Pons (tissue), 1 donor: ENCODE results near the gene EHMT1.
"Not testable (repeated sequence)": the region's sequence is repeated elsewhere in the genome, so short reads cannot be mapped to it uniquely, and the experiment has no call there.

Experiments used
- DNase-seq: peaks from one replicate; pipeline ENCODE4 v3.0.0-alpha.2; 2016; ENCODE audit warnings: low spot score

Gene EHMT1

DNA sequence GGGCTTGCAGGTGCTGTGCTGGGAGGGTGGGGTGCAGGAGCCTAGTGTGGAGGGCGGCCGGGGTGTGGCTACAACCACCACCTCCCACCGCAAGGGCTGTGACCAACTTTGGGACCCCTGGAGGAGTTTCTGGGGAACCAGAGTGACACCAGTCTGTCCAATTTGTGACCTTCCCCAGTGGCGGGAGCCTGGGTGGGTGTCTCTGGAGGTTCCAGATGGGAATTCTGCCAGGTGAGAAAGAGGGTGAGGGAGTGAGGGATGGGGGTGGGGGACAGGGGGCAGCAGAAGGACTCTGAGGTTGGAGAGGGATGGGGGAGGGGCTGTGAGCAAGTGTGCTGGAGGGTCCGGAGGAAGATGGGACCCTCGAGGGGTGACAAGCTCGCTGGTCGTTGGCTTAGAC, 254.6 kb downstream of the EHMT1 start:
- DNase-seq = no peak

DNA sequence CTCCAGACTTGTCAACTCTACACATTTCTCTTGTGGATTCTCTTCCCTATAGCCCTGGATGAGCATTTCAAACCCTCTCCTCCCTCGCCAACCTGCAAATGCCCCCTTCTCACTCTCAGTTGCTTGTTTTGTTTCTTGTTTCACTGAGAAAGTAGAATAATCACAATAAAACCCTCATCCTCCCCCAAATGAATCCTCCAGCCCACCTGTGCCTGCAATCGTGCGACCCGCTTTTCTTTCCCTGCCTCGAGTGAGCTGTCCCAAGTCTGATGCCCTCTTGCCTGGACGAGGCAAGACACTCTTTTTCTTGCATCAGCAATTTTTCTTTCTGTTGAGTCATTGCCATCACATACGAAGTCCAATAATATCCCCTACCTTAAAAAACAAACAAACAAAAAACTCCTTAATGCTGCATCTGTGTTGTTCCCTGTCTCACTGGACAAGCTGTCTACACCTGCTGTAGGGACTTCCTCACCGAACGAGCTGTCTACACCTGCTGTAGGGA, 255.1 kb downstream of the EHMT1 start:
- DNase-seq = no peak

DNA sequence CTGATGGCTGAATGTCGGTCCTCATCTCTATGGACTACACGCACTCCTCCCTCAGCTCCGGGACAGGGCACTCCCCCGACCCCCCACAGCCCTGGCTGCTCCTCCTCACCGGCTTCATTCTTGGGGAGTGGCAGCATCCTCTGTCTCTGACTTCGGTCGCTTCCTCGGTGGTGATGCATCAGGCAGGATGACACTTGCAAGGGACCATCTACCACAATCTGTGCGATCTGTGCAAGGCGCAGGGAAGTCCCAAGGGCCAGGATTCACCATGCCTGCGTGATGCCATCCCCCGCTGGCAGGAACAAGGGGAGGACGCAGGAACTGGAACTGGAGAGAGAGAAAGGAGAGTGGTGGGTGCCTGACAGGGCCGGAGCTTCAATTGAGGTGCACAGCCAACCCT, 256.5 kb downstream of the EHMT1 start:
- DNase-seq = no peak

DNA sequence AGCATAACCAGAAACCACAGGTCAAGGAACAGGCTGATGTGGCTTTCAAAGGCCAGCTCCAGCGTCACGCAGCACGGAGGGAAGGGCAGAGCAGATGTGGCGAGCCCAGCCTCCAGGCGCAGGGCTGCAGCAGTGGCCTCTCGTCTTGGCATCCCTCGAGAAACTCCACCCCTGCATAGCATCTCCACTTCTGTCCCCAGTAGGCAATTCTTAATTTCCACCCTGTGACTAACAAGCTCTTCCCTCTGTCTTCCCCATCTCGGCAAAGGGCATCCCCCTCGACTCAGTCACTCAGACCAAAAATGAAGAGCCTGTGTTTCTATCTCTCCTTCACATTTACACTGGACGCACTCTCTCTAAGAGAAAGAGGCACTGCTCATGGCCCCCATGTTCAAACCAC, 257.0 kb downstream of the EHMT1 start:
- no peak for DNase-seq

DNA sequence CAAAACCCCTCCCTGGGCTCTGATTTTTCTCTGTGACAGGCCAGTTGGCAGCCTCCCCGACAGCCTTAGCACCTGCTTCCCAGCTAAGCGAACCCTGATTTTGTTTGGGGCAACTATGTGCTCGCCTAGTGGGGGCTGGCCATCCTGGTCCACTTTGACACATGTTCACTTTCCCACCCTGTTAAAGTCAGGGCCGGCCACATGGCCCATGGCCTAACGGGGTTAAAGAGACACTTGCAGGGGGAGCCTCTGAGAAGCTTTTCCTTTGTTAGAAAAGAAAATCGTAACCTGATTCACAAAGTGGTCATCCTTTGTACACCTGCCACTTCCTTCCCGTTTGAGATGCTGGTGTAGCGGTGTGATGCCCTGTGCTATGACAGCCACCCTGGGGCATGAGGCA, 257.5 kb downstream of the EHMT1 start:
- no peak for DNase-seq

DNA sequence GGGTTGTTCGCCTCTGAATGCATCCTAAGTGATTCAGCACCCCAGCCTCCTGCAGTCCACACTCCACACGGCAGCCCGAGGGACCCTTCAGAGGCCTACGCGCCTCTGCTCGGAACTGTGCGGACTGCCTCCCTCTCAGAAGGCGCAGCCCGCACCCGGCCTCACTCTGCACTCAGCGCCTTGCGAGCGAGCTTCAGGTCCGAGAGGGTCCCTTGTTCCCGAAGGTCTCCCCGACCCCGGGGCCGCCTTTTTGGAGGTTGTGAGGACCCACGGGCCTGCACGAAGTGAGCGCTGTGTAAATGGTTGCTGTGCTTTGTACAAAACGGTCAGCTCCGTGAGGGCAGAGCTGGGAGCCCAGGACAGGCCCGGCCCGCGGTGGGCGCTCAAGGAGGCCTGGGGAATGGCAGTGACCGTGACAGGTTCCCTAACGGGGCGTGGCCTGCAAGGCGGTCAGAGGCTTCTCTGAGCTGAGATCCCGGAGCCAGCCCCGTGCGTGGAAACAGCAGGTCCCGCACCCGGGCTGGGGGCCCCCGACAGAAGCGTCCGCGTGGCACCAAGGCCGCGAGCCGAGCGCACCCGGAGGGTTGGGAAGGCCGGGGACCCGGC, 258.1 kb downstream of the EHMT1 start:
- DNase-seq = no peak

DNA sequence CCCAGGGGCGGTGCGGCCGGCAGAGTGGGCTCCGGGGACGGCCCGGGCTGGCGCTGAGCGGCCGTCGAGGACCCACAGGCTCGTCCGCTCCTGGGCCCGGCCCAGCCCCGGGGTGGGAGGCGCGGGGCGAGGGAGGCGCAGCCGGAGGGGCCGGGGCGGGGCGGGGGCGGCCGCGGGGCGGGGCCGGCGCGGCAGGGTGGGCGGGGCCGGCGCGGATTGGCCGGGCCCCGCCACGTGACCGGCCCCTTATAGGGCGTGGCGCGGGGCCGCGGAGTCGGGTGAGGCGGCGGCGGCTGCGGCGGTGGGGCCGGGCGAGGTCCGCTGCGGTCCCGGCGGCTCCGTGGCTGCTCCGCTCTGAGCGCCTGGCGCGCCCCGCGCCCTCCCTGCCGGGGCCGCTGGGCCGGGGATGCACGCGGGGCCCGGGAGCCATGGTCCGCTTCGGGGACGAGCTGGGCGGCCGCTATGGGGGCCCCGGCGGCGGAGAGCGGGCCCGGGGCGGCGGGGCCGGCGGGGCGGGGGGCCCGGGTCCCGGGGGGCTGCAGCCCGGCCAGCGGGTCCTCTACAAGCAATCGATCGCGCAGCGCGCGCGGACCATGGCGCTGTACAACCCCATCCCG, 258.8 kb downstream of the EHMT1 start, which contains the start of gene CACNA1B:
Gene CACNA1B (plus strand): TSS at position 277 of the 617 bp plus-strand sequence. CDS start 152 bp downstream, at position 429.
- not testable (repeated sequence) for DNase-seq

DNA sequence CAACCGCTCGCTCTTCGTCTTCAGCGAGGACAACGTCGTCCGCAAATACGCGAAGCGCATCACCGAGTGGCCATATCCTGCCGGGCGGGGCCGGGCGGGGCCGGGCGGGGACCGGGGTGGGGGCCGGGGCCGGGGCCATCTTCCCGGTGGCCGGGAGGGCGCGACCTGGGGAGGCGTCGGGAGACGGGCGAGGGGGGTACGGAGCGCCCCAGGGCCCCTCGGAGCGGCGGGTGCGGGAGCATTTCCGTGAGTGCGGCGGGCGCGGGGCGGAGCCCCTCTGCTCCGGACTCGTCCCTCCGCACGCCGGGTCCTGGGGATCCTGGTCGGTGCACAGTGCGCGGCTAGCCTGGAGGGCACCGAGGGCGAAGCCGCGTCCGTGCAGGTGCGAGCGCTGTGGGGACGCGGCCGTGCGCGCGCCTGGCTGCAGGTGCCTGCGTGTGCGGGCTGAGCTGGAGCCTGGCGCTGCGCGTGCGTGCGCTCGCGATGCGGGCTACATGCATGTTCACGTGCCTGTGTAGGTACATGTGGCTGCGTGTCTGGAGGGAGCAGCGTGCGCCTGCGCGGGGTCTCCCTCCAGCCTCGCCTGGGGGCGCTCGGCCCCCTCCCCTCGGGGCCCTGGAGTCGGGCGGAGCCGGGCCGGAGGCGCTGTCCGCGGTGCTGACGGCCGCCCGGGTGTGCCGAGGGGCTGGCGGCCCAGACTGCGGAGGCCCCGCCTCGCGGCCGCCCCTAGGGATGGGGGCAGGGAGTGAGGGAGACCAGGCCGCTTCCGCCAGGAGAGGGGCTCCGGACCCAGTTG, 259.5 kb downstream of the EHMT1 start:
- DNase-seq = no peak

DNA sequence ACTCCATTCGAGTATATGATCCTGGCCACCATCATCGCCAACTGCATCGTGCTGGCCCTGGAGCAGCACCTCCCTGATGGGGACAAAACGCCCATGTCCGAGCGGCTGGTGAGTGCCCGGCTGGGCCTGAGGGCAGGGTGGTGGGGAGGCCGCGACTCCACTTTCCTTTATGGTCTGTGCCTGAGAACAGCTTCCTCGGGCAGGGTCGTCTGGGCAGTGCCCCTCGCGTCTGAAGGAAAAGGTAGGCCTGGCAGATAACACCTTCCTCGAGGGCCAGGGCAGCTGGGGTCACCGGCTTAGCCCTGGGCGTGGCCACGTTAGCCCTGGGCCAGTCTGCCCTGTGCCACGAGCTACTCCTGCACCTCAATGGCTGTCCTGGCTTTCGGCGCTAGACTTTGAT, 260.2 kb downstream of the EHMT1 start:
- DNase-seq = no peak

DNA sequence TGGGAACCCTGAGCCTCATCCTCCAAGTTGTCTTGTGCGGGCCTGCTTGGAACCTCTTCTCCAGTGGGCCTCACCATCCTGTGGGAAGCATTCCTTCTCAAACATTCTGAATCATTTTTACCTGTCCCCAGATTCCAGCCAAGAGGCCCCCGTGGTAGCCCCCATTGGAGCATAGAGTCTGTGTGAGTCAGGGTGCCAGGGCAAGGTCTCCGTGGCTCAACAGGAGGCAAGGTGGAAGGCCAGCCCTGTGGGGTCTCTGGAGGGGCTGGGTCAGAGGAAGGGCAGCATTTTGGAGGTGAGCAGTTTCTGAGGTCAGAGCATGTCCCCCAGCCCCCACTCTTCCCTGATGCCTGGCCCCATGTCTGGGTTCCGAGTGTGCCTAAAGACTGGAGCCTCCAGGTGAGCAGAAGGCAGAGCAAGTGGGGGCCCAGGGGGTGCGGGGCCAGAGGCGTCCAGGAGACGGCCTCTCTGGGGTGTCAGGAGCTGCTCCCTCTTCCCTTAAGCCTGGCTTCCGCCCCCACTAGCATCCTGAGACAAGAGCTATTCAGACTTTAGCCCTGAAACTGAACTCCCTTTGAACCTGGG, 260.9 kb downstream of the EHMT1 start:
- DNase-seq = no peak

DNA sequence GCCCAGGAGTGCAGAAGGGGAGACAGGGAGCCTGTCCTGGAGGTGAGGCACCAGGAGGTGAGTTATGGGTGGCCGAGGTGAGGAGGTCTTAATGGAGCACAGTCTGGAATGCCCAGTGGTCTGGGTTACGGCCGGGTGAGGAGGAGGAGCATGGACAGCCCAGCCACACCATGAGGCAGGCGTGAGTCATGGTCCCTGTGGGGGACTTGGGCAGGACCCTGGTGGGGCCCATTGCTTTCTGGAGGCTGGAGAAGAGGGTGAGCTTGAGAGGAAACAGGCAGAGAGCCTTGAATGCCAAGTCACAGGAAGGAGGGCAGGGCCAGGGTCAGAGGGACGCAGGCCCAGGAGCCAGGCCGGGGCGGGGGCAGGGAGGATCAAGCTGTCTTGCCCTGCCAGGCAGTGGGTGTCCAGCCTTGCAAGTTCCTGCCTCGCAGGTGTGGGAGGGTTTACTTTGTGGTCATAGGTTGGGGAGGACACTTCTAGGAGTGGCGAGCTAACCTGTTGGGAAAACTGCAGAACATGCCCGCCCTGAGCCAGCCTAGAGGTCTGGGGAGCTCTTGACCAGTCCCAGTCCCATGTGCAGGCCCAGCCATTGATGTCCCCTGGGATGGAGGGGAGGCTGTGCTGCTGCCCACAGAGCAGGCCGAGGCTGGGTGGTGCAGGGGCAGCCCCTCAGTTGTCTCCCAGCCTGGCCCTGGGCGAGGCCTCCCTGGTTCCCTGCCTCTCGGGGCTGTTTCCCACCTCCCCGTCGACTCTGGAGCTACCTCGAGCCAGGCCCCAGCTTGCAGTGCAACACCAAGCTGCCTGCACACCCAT, 261.6 kb downstream of the EHMT1 start:
- DNase-seq = no peak

DNA sequence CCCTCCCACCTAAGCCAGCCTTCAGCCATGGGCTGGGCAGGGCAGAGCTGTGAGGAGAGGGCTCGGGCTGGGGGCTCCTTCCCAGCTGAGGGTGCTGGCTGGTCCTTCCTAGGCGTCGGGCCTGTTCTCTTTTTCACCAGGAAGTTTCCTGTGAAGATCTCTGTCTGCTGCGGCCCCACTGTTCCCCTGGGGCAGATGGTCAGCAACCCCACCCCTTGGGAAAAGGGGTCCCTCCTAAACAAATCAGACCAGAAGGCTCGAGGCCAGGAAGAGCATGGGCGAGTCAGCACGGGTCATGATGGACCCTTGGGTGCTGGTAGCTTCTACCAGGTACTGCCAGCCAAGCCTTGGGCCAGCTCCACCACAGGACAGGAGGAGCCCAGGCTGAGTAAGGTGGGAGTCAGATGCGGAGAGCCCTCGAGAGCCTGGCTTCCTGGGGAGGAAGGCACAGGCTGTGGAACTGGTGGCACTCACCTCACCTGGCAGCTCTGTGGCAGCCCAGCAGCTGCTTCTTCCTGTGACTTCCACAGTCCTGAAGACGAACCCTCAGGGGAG, 262.2 kb downstream of the EHMT1 start:
- DNase-seq = no peak

DNA sequence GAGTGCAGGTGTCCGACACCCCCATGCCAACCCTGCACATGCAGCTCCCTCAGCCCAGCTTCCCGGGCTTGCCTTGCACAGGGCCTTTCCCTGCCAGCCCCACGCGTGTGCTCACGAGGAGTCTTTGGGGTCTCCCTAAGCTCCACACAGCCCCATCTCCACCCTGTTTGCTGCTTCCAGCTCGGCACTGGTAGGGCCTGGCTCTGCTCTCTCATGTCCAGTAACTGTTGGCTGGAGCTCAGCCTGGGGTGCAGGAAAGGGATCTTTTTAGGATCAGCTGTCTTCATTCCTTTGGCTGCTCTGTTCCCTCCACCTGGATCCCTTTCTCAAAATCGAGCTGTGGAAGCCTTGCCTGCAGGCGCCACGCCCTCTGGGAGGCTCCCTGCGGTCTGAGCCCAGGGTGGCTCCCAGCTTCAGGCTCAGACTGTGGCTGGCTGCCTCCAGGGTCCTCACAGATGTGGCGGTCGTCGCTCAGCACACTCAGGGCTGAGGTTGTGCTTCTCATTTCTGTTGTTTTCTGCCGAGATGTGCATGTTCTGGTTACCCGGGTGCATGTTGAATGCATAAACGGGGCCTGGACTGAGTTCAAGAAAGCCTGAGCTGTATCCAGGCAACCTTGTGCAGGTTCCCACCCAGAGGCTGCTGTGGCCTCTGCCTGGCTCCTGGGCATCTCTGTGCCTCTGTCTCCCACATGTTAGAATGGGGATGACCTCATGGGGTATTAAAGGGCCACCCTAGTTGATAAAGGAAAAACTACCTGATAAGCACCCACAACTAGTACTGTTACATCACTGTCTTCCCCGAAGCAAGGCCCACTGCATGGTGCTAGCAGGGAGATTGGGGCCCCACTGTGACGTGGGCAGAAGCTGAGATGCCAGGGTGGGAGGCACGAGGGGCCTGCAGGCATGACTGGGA, 263.0 kb downstream of the EHMT1 start:
- DNase-seq = no peak

DNA sequence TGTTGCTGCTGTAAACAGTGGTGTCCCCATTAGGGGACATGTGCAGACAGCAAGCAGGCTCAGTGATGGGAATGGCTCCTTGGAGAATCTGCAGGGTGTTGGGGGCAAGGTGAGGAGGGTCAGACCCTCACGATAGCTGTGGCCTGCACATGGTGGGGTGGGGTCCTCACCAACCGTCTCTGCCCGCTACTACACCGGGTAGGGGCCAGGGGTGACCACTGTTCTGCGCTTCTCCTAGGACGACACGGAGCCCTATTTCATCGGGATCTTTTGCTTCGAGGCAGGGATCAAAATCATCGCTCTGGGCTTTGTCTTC, 263.7 kb downstream of the EHMT1 start:
- no peak for DNase-seq

DNA sequence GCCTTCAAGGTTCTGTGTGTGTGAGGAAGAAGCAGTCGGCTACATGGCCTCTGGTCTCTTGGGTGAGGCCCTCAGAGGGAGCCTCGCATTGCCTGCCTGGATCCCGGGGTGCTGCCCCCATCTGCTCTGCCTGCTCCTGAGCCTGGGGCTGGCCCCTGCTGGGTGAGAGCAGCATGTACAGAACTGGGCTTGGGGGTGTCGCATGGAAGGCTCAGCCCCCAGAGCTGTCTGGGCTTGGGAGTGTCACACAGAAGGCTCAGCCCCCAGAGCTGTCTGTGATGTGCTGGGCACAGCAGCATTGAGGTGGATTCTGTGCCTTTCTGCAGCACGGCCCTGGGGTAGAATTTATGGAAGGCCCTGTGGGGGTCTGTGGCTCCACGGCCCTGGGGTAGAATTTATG, 265.2 kb downstream of the EHMT1 start:
- DNase-seq = not testable (repeated sequence)

DNA sequence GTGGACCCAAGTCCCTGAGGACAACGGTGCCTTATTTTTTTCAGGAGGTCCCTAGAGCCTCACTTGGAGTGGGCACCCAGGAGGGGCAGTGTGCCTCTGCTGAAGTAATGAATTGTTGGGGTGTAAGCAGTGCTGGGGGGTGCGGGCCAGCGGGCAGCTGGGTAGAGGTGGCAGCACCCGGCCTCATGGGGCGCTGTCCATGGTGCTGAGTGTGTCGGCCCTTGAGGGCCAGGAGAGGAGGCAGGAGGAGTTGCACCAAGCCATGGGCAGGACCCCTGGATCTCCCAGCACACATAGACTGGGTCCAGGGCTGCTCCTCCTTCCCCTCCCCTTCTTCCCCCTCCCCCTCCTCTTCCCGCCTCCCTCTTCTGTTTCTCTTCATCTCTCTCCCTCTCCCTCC, 265.7 kb downstream of the EHMT1 start:
- not testable (repeated sequence) for DNase-seq

DNA sequence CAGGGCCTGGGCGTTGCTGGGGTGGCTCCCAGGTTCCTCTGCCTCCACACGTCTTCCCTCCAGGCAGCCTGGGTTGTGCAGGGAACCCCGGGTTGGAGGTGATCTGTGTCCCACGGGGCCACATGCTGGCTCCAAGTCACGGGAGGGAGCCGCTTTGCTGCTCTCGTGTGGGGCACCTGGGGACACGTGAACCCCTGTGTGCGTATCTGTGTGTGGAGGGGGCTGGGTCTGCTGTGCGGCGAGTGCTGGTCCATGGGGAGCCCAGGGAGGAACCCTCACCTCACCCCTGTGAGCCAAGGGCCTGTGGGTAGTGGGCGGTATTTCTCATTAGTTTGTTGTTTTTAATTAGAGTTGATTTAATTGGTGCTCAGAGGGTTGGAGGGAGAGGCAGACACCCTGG, 266.3 kb downstream of the EHMT1 start:
- not testable (repeated sequence) for DNase-seq
